Measurements from ENCODE around the gene TRPM3. TPM values are rescaled to one million over a fixed set of nuclear protein-coding genes. Genes with fewer than 3 reads are reported as not detected.

Gene TRPM3
- total and polyA plus RNA-seq, 9 of the 15 experiments (the other 6 are each of a cell fraction or from before 2014, with no cell fraction given): 0.04 TPM; not detected in 8

DNA sequence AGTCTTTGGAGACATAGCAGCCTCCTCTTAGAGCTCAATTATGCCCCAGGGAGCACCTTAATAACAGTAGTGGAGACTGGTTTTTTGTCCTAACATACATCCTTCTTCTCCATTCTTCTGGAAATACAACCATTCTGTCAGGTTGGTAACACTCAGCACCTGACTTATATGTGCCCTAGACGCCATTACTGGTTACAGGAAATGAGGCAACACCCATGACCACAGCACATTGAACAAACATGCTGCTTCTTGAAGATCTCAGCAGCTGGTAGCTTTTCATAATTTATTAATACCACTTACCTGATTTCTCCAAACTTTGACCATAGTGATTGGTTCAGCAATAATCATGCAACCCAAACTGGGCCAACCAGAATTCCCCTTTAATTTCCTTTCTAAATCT is 25.1 kb upstream of the TRPM3 start:
- in situ Hi-C loops (cut with MboI): no loop called here
- no peaks in the 10 kb centered on the region for H3K27me3 ChIP-seq (ENCODE audit: control insufficient read depth in 2 of 2, insufficient read depth in 2 of 2, low read length in 2 of 2)
- FAIRE-seq (no peak), ATAC-seq (no peak), DNase-seq (ENCODE audit: extremely low read depth in 1 of 4, low spot score in 3 of 4) (no peak)
- intact Hi-C loops (cut with micrococcal nuclease): no loop called here
- H3K79me2 ChIP-seq (ENCODE audit: control insufficient read depth, insufficient read depth, low read length): no peaks in the 10 kb centered on the region
- H2AFZ ChIP-seq (ENCODE audit: low read depth, low read length): no peak overlapping the region
- TF ChIP-seq, protein P1, sequence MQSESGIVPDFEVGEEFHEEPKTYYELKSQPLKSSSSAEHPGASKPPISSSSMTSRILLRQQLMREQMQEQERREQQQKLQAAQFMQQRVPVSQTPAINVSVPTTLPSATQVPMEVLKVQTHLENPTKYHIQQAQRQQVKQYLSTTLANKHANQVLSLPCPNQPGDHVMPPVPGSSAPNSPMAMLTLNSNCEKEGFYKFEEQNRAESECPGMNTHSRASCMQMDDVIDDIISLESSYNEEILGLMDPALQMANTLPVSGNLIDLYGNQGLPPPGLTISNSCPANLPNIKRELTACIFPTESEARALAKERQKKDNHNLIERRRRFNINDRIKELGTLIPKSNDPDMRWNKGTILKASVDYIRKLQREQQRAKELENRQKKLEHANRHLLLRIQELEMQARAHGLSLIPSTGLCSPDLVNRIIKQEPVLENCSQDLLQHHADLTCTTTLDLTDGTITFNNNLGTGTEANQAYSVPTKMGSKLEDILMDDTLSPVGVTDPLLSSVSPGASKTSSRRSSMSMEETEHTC (IDR thresholded peaks at IDR 0.05): no peak
- TF ChIP-seq CBFB (CRISPR knock-in tag; IDR thresholded peaks at IDR 0.05): no peak
- no peak for TF ChIP-seq CCNT2 (IDR thresholded peaks at IDR 0.05; ENCODE audit: borderline replicate concordance, extremely low read depth, insufficient read length, low read depth, low read length)
- TF ChIP-seq CBX5 (IDR thresholded peaks at IDR 0.05; ENCODE audit: borderline replicate concordance, low read depth): no peak
- TF ChIP-seq KLF16 (IDR thresholded peaks at IDR 0.05): no peak
- no peak for TF ChIP-seq PHF20 (IDR thresholded peaks at IDR 0.05; ENCODE audit: partially characterized antibody)
- POLR2A ChIA-PET: no interaction called here
- CTCF ChIA-PET (ENCODE audit: low intra/inter-chr PET ratio): no interaction called here
- no peaks in the 10 kb centered on the region for H4K20me1 ChIP-seq (replicated peaks; ENCODE audit: control insufficient read depth, insufficient read depth, low read length)
- H3K9me1 ChIP-seq (ENCODE audit: control insufficient read depth, insufficient read depth, low read length): no peaks in the 10 kb centered on the region
- no peak overlapping the region for H3K27ac ChIP-seq (ENCODE audit: extremely low read depth, low read depth, low read length)
- no peak overlapping the region for H3K4me3 ChIP-seq
- H3K9ac ChIP-seq (ENCODE audit: insufficient read depth in 1 of 2, low read depth in 2 of 2, low read length in 2 of 2): no peak overlapping the region
- H3K9me3 ChIP-seq (replicated peaks; ENCODE audit: control insufficient read depth, insufficient read depth, low read depth, low read length): no peaks in the 10 kb centered on the region; the same call in 1 of the 2 replicates
- H3K4me1 ChIP-seq (replicated peaks in 1 of 2; ENCODE audit: control insufficient read depth in 2 of 2, insufficient read depth in 2 of 2, low read length in 2 of 2): no peaks in the 10 kb centered on the region
- BruUV-seq (replicated peaks): no TSS peak
- no peak overlapping the region for H3K4me2 ChIP-seq (ENCODE audit: insufficient read depth, low read length)
- 30% methylated on average over 1 of the region's 1 CpG for WGBS (ENCODE audit: insufficient coverage, low coverage, missing lambda C conversion rate)
- no peaks in the 10 kb centered on the region for H3K36me3 ChIP-seq (ENCODE audit: control insufficient read depth, insufficient read depth, low read length)

Measured in K562 (cell line).